ENCODE measurements around the gene ZNF611. TPM values are rescaled to one million over a fixed set of nuclear protein-coding genes. Genes with fewer than 3 reads are reported as not detected.

The ZNF611 gene
- polyA plus RNA-seq, 1 of the 3 experiments (the other 2 are of a cell fraction): 2.6 TPM

GRCh38 chr19:52662631-52663030, 72.2 kb downstream of the ZNF611 start:
- no peaks in the 10 kb centered on the region for H4K20me1 ChIP-seq (ENCODE audit: insufficient read depth)
- no peak overlapping the region for H3K4me3 ChIP-seq (ENCODE audit: low read depth in 2 of 2, low read length in 1 of 2)
- DNase-seq: no peak
- ChIA-PET POLR2A (no interaction called here), CTCF (no interaction called here)
- no peak overlapping the region for H3K9ac ChIP-seq
- 64% methylated on average over 3 of the region's 3 CpGs for WGBS (ENCODE audit: low lambda C conversion rate)
- no peak overlapping the region for H2AFZ ChIP-seq (ENCODE audit: low read depth)
- no peak overlapping the region for H3K27ac ChIP-seq (ENCODE audit: low read depth in 2 of 2, low read length in 1 of 2)
- H3K27me3 ChIP-seq (ENCODE audit: insufficient read depth): no peaks in the 10 kb centered on the region
- no peak overlapping the region for H3K4me2 ChIP-seq
- TF ChIP-seq ZBTB33 (IDR thresholded peaks at IDR 0.05; ENCODE audit: borderline replicate concordance, low read depth) (no peak), MAX (IDR thresholded peaks at IDR 0.05; ENCODE audit: low read depth) (no peak), FOXJ3 (CRISPR knock-in tag; IDR thresholded peaks at IDR 0.05) (no peak), IRF3 (IDR thresholded peaks at IDR 0.05; ENCODE audit: low read depth, low read length) (no peak), RCOR1 (IDR thresholded peaks at IDR 0.05; ENCODE audit: low read length) (no peak), ELF1 (IDR thresholded peaks at IDR 0.05) (no peak), SIN3A (IDR thresholded peaks at IDR 0.05; ENCODE audit: borderline replicate concordance, low read depth, low read length) (no peak), FOSL2 (IDR thresholded peaks at IDR 0.05; ENCODE audit: borderline replicate concordance, low read depth) (no peak)
- H3K36me3 ChIP-seq (replicated peaks in 1 of 2; ENCODE audit: control insufficient read depth in 1 of 2, insufficient read depth in 2 of 2, low read length in 1 of 2): peaks cover 0 to 28% of the 10 kb centered on the region in 2 experiments
- H3K9me2 ChIP-seq: no peaks in the 10 kb centered on the region
- H3K4me1 ChIP-seq (ENCODE audit: control insufficient read depth in 1 of 2, insufficient read depth in 2 of 2, low read depth in 1 of 2, low read length in 1 of 2): no peaks in the 10 kb centered on the region
- H3K79me2 ChIP-seq (ENCODE audit: insufficient read depth): peaks cover 20% of the 10 kb centered on the region; the same call in 1 of the 2 replicates
- no peaks in the 10 kb centered on the region for H3K9me3 ChIP-seq
- H3F3A ChIP-seq (replicated peaks; ENCODE audit: insufficient read depth): peaks cover 8% of the 10 kb centered on the region

- H3K4me3 ChIP-seq (ENCODE audit: low read depth in 2 of 2, low read length in 1 of 2): no peak overlapping the region
- no peak overlapping the region for H3K9ac ChIP-seq
- H3K4me2 ChIP-seq: no peak overlapping the region
- TF ChIP-seq SIN3A (IDR thresholded peaks at IDR 0.05; ENCODE audit: borderline replicate concordance, low read depth, low read length) (no peak), CHD2 (IDR thresholded peaks at IDR 0.05; ENCODE audit: low read length, partially characterized antibody) (no peak), RFX5 (IDR thresholded peaks at IDR 0.05; ENCODE audit: low read length) (no peak), JUND (IDR thresholded peaks at IDR 0.05) (no peak), NFIC (IDR thresholded peaks at IDR 0.05; ENCODE audit: borderline replicate concordance) (no peak), GATA2 (CRISPR knock-in tag; IDR thresholded peaks at IDR 0.05) (no peak), PBX3 (IDR thresholded peaks at IDR 0.05) (no peak), ELF1 (IDR thresholded peaks at IDR 0.05) (no peak), RCOR1 (IDR thresholded peaks at IDR 0.05; ENCODE audit: low read length) (no peak)
- DNase-seq: no peak
- H3F3A ChIP-seq (replicated peaks; ENCODE audit: insufficient read depth): peaks cover 5% of the 10 kb centered on the region
- H3K27me3 ChIP-seq (ENCODE audit: insufficient read depth): no peaks in the 10 kb centered on the region
- H3K4me1 ChIP-seq (ENCODE audit: control insufficient read depth in 1 of 2, insufficient read depth in 2 of 2, low read depth in 1 of 2, low read length in 1 of 2): no peaks in the 10 kb centered on the region
- ChIA-PET CTCF (interaction anchor here (1.0 kb wide), 1 partner anchor 18 kb away, joined by 3 read pairs; no protein-coding TSS in a partner anchor), POLR2A (no interaction called here)
- no peak overlapping the region for H3K27ac ChIP-seq (ENCODE audit: low read depth in 2 of 2, low read length in 1 of 2)
- peaks cover 0 to 34% of the 10 kb centered on the region in 2 experiments for H3K36me3 ChIP-seq (replicated peaks in 1 of 2; ENCODE audit: control insufficient read depth in 1 of 2, insufficient read depth in 2 of 2, low read length in 1 of 2)
- no peak overlapping the region for H2AFZ ChIP-seq (ENCODE audit: low read depth)
- 55% methylated on average over 3 of the region's 3 CpGs for WGBS (ENCODE audit: low lambda C conversion rate)
- H3K79me2 ChIP-seq (ENCODE audit: insufficient read depth): peaks cover 17% of the 10 kb centered on the region; the same call in 1 of the 2 replicates
- H3K9me3 ChIP-seq: no peaks in the 10 kb centered on the region
- H4K20me1 ChIP-seq (ENCODE audit: insufficient read depth): no peaks in the 10 kb centered on the region
- no peaks in the 10 kb centered on the region for H3K9me2 ChIP-seq
Measured at GRCh38 chr19:52660981-52661380, 73.9 kb downstream of the ZNF611 start.

Data from SK-N-SH (cell line).